Measurements from ENCODE around the gene RUNX3. TPM values are rescaled to one million over a fixed set of nuclear protein-coding genes. Genes with fewer than 3 reads are reported as not detected.
"Not testable (repeated sequence)": the region's sequence is repeated elsewhere in the genome, so short reads cannot be mapped to it uniquely, and the experiment has no call there.

Gene RUNX3
- total RNA-seq, result 0.06 TPM in 1 of 2 replicates, not detected in the other

GRCh38 chr1:24930260-24931145 is at the start of gene RUNX3:
Gene RUNX3 (minus strand): TSS chr1:24930276. CDS start chr1:24929868, 408 bp downstream.
- no peak for DNase-seq (ENCODE audit: extremely low read depth, low read depth, low spot score)

GRCh38 chr1:24979232-24979631 is 49.2 kb upstream of the RUNX3 start:
- DNase-seq (ENCODE audit: extremely low read depth, low read depth, low spot score), result not testable (repeated sequence)

GRCh38 chr1:24978383-24979032 is 48.4 kb upstream of the RUNX3 start:
- DNase-seq (ENCODE audit: extremely low read depth, low read depth, low spot score), result no peak

DNA sequence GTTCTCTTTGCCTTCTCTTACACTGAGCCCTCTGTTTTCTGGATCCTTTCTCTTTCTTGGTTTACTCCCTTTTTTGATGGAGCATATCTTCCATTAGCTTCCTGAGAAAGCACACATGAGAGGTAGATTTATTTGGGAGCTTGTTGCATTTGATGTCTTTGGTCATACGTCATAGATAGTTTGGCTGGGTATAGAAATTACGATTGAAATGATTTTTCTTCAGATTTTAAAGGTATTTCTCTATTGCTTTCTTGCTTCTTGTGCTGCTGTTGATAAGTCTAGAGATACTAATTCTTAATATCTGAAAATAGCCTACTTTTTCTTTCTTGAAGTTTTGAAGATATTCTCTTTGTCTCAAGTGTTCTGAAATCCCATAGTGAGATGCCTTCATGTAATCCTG is 45.3 kb upstream of the RUNX3 start:
- DNase-seq (ENCODE audit: extremely low read depth, low read depth, low spot score), result no peak

- DNase-seq (ENCODE audit: extremely low read depth, low read depth, low spot score), result no peak
These were observed 43.2 kb upstream of the RUNX3 start for GRCh38 chr1:24973315-24973714.

DNA sequence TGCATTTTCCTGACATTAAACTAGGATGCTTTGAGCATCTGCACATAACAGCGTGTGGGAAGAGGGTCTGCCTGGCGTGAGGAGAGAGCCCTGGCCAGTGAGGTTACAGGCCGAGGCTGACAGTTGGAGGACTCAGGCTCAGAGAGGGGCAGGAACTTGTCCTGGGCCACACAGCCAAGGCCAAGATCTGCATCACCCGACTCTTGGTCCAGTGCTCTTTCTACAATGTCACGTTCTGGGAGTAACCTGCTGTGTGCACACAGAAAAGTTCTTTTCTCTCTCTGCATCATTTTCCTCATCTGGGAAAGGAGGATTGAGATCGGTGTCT is 42.8 kb upstream of the RUNX3 start:
- DNase-seq (ENCODE audit: extremely low read depth, low read depth, low spot score), result no peak

- DNase-seq (ENCODE audit: extremely low read depth, low read depth, low spot score), result no peak
These were observed 42.3 kb upstream of the RUNX3 start for GRCh38 chr1:24972221-24972914.

GRCh38 chr1:24970926-24971875 is 41.1 kb upstream of the RUNX3 start:
- DNase-seq (ENCODE audit: extremely low read depth, low read depth, low spot score), result no peak

DNA sequence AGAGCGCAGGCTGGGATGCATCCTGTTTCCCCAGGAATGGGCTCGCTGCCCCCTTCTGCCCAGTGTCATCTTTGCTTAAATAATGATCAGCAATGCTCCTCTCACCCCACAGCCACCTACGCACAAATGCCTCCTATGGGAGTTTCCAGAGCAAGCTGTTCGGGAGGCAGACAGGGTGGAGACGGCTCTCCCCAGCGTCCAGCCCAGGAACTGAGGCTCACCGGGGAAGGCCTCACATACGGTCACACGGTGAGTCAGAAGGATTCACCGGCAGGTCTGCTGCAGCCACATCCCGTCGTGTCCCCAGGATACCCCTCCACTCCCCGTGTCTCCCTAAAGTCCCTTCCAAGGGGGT is 40.3 kb upstream of the RUNX3 start:
- no peak for DNase-seq (ENCODE audit: extremely low read depth, low read depth, low spot score)

- DNase-seq (ENCODE audit: extremely low read depth, low read depth, low spot score), result no peak
These were observed 39.7 kb upstream of the RUNX3 start for GRCh38 chr1:24969596-24970398.

DNA sequence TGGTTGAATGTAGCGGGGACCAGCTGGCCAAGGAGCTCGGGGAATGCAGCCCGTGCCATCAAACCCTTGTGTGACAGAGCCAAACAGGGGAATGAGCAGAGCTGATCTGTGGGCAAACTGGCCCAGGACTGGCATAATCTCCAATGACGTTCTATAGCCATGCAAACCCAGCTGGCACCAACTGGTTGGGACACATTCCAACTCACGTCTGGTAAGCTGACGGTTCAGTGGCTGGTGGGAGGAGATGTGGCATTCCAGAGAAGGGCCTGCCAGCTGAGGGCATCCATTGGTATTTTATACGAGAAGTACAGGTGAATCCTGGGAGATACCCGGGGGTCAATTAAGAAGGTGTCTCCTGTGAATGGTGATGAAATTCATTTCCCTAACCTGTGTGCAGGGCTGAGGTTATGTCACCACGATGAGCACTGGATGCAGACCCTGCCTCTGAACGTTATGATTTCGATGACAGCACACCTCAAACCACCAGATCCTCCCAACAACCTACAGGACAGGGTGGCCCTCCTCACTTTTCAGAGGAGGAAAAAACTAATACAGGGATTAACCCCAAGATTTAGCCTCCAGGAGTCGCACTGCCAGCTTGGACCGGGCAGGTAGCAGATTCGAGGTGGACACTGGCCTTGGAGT is 39.0 kb upstream of the RUNX3 start:
- DNase-seq (ENCODE audit: extremely low read depth, low read depth, low spot score), result no peak

- no peak for DNase-seq (ENCODE audit: extremely low read depth, low read depth, low spot score)
These were observed 37.9 kb upstream of the RUNX3 start for GRCh38 chr1:24967962-24968361.

DNA sequence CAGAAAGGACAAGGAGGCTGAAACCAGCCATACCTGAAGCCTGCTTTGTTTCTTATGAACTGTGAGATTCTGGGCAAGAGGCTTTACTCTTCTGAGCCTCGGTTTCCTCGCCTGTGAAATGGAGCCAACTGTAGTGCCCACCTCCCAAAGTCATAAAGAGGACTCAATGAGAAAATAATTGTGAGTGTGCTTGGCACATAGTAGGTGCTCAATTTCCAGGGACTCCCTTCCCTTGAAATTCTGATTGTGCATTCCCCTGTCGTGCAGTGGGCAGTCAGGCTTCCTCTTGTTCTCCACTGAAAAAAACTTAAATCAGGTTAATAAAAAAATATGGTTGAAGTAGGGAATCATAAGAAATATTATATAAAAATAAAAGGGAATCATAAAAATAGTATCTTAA is 37.5 kb upstream of the RUNX3 start:
- no peak for DNase-seq (ENCODE audit: extremely low read depth, low read depth, low spot score)

DNA sequence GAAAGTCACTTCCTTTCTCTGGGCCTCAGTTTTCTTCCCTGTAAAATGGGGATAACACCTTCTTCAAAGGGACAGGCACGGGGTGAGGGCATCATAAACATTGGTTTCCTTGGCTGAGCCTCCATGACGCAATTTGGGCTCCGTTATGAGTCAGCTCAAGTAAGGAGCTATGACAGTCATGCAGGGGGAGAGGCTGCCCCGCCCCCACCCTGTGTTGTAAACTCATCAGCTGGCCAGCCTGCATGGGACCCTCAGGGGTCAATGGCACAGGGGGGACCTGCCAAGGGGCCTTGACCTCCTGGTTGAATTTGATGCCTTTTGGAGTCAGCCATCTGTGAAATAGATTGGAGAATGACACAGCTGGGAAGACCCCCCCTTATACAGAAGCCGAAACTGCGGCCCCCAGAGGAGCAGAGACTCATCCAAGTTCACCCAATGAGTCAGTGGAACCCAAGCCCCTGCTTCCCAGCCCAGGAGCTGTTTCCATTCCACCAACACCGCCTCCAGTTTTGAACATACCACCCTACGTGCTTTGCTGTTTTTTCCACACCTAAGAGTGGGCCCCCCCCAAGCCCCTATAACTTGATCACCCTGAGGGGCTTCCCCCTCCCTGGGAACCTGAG is 36.8 kb upstream of the RUNX3 start:
- DNase-seq (ENCODE audit: extremely low read depth, low read depth, low spot score), result no peak

- no peak for DNase-seq (ENCODE audit: extremely low read depth, low read depth, low spot score)
These were observed 36.1 kb upstream of the RUNX3 start for GRCh38 chr1:24966121-24966723.

DNA sequence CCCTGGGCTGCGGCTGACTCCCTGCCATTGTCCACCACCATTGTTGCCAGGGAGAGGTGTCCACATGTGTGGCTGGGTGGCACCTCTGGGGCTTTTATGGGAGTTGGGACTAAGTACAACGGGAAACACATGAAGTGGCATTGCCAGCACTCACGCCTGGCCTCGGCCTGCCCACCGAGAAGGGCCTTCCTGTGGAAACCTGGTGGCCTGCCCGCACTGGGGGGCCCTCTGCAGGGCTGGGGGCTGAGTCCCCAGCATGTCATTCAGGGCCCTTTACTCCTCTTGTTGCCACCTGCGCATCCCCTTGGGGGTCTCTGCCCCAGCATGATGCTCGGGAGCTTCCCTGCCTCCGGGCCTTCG is 35.5 kb upstream of the RUNX3 start:
- DNase-seq (ENCODE audit: extremely low read depth, low read depth, low spot score), result no peak

- DNase-seq (ENCODE audit: extremely low read depth, low read depth, low spot score), result no peak
These were observed 34.9 kb upstream of the RUNX3 start for GRCh38 chr1:24964811-24965570.
